Transverse colon (tissue), 4 donors: ENCODE results near the gene MYBL2. TPM values are rescaled to one million over a fixed set of nuclear protein-coding genes. Genes with fewer than 3 reads are reported as not detected.
"Not testable (repeated sequence)": the region's sequence is repeated elsewhere in the genome, so short reads cannot be mapped to it uniquely, and the experiment has no call there.

Experiments
- DNase-seq: peaks from one replicate; pipeline ENCODE4 v3.0.0-alpha.2; 2019
- H3K27ac ChIP-seq, 4 donors: fragments of 200-600 bp; sonication (generic); 2 replicates each; pipeline ENCODE4 v1.5.1; 2016 to 2018; ENCODE audit warnings: inconsistent platforms in 4 of 4
- H3K27me3 ChIP-seq: fragments of 200-600 bp; sonication (generic); 2 replicates; pipeline ENCODE4 v1.5.1; 2017; ENCODE audit warnings: inconsistent platforms
- H3K36me3 ChIP-seq, 4 donors: fragments of 200-600 bp; sonication (generic); 2 replicates each; pipeline ENCODE4 v1.5.1; 2017 to 2019; ENCODE audit warnings: inconsistent platforms in 4 of 4
- H3K4me1 ChIP-seq, 4 donors: fragments of 200-600 bp; sonication (generic); 2 replicates each; pipeline ENCODE4 v1.5.1; 2017 to 2020; ENCODE audit warnings: inconsistent platforms in 4 of 4
- H3K4me3 ChIP-seq, 4 donors: fragments of 200-600 bp; sonication (generic); 1 replicate in 1 of 4; 2 replicates in 3 of 4; pipeline versions ENCODE4 v1.5.1 to v1.6.1; 2017 to 2019; ENCODE audit warnings: inconsistent platforms in 4 of 4
- H3K9me3 ChIP-seq, 2 donors: fragments of 200-600 bp; sonication (generic); 2 replicates each; pipeline ENCODE4 v1.5.1; 2017 to 2019; ENCODE audit warnings: inconsistent platforms in 2 of 2
- CTCF ChIP-seq, 5 experiments: fragments of 200-600 bp in 3 of 5; fragments of 450-650 bp in 2 of 5; sonication (generic) in 3 of 5; IDR thresholded peaks; 1 replicate in 2 of 5; 2 replicates in 3 of 5; pipeline ENCODE4 v1.5.1; 2016 to 2017; ENCODE audit warnings: antibody characterized with exemption in 5 of 5, inconsistent platforms in 3 of 5, mild to moderate bottlenecking in 2 of 5, moderate library complexity in 1 of 5
- EP300 ChIP-seq: sonication (generic); formaldehyde crosslinking; IDR thresholded peaks from one replicate; pipeline ENCODE4 v1.6.1; 2017; ENCODE audit warnings: antibody characterized with exemption, low read depth
- POLR2A ChIP-seq: fragments of 450-650 bp; IDR thresholded peaks from one replicate; pipeline ENCODE4 v1.6.1; 2016; ENCODE audit warnings: antibody characterized with exemption, mild to moderate bottlenecking, moderate library complexity
- POLR2AphosphoS5 ChIP-seq, 3 donors: sonication (generic); formaldehyde crosslinking; IDR thresholded peaks; one replicate each; pipeline ENCODE4 v1.6.1; 2016; ENCODE audit warnings: antibody characterized with exemption in 3 of 3
- WGBS, 2 donors: methylation state at CpG; one replicate each; pipeline ENCODE4 v1.1.5; 2018; ENCODE audit warnings: low coverage in 1 of 2; 5-methylcytosine and 5-hydroxymethylcytosine counted together
- in situ Hi-C, 4 donors: fragments of 200-750 bp; cut with MboI; loops; one replicate each; pipeline versions ENCODE4 v1.15.0 to v1.15.1; 2017; ENCODE audit warnings: low sequenced_read_pairs in 3 of 4, low pct_ligation_motif_present in 1 of 4, low pct_unique_long_range_greater_than_20kb in 1 of 4
- intact Hi-C: fragments of 100-400 bp; cut with DNase I; formaldehyde crosslinking; loops from one replicate; pipeline ENCODE4 v1.15.1; 2023; ENCODE audit warnings: low total_unique reads
- total RNA-seq, 4 donors: library from RNA; depleted of rRNA; stranded (reverse); fragments of >200 nt; gene quantifications; one replicate each; pipeline ENCODE4 v1.1.0, GENCODE V29; 2016

The MYBL2 gene
- total RNA-seq, 4 donors from 2014 or later: 1.1 to 134 (median 2.2) TPM

GRCh38 chr20:43755851-43756250, 88.9 kb downstream of the MYBL2 start:
- no peaks in the 10 kb centered on the region for H3K4me1 ChIP-seq
- no peak for TF ChIP-seq EP300
- no peak for TF ChIP-seq POLR2A
- no peak for TF ChIP-seq POLR2AphosphoS5 (IDR thresholded peaks at IDR 0.05)
- no peak for TF ChIP-seq CTCF (IDR thresholded peaks at IDR 0.05)
- no peak for DNase-seq
- H3K27ac ChIP-seq: no peak overlapping the region
- no peaks in the 10 kb centered on the region for H3K27me3 ChIP-seq
- in situ Hi-C loops (no loop called here), intact Hi-C loops (no loop called here)
- H3K36me3 ChIP-seq: no peaks in the 10 kb centered on the region
- WGBS, 2 donors: 94% methylated on average over 3 to 8 of the region's 8 CpGs
- H3K4me3 ChIP-seq: no peak overlapping the region
- H3K9me3 ChIP-seq: no peaks in the 10 kb centered on the region

GRCh38 chr20:43757888-43758287, 91.0 kb downstream of the MYBL2 start:
- H3K27me3 ChIP-seq, intact Hi-C loops, H3K9me3 ChIP-seq, H3K27ac ChIP-seq, DNase-seq, H3K4me1 ChIP-seq, in situ Hi-C loops, H3K4me3 ChIP-seq, H3K36me3 ChIP-seq: not testable (repeated sequence)
- WGBS, 2 donors: 78% methylated on average over 6 of the region's 6 CpGs; no CpG with 5 or more reads in 1 of the 2 donors

- Histone ChIP-seq H3K9me3 (no peaks in the 10 kb centered on the region), H3K36me3 (no peaks in the 10 kb centered on the region), H3K4me1 (no peaks in the 10 kb centered on the region), H3K27me3 (peaks cover 4% of the 10 kb centered on the region), H3K27ac (no peak overlapping the region), H3K4me3 (no peak overlapping the region)
- DNase-seq: no peak
- intact Hi-C loops (no loop called here), in situ Hi-C loops (no loop called here)
- no peak for TF ChIP-seq EP300
- TF ChIP-seq POLR2AphosphoS5 (IDR thresholded peaks at IDR 0.05): no peak
- TF ChIP-seq POLR2A: no peak
- no peak for TF ChIP-seq CTCF (IDR thresholded peaks at IDR 0.05)
- 65 to 75% methylated on average over 12 to 15 of the region's 15 CpGs for WGBS, 2 donors
These were observed 94.7 kb downstream of the MYBL2 start for GRCh38 chr20:43761386-43762340.

- intact Hi-C loops (no loop called here), in situ Hi-C loops (no loop called here)
- H3K36me3 ChIP-seq: no peaks in the 10 kb centered on the region
- no peak overlapping the region for H3K27ac ChIP-seq
- WGBS, 2 donors: 88% methylated on average over 7 of the region's 7 CpGs; no CpG with 5 or more reads in 1 of the 2 donors
- no peaks in the 10 kb centered on the region for H3K9me3 ChIP-seq
- H3K4me3 ChIP-seq: no peak overlapping the region
- DNase-seq: no peak
- no peak for TF ChIP-seq POLR2A
- TF ChIP-seq EP300: no peak
- no peak for TF ChIP-seq CTCF (IDR thresholded peaks at IDR 0.05)
- TF ChIP-seq POLR2AphosphoS5 (IDR thresholded peaks at IDR 0.05): no peak
- no peaks in the 10 kb centered on the region for H3K4me1 ChIP-seq
- H3K27me3 ChIP-seq: peaks cover 8% of the 10 kb centered on the region
These were observed 96.0 kb downstream of the MYBL2 start for GRCh38 chr20:43762911-43763310.
